KOPT-K1 (cell line): ENCODE measurements around the gene AP2M1.

ENCODE experiments used
- H3K27ac ChIP-seq: fragments of 200-600 bp; sonication (generic); 2 replicates; pipeline ENCODE4 v1.5.1; 2016; ENCODE audit warnings: antibody characterized with exemption, mild to moderate bottlenecking, low read depth, low read length; ENCODE audit not compliant: poor library complexity, severe bottlenecking
- H3K36me3 ChIP-seq: fragments of 200-600 bp; sonication (generic); 2 replicates; pipeline ENCODE4 v1.5.1; 2017; ENCODE audit warnings: antibody characterized with exemption, mild to moderate bottlenecking, low read length, moderate library complexity; ENCODE audit not compliant: insufficient read depth
- H3K9me3 ChIP-seq: fragments of 200-600 bp; sonication (generic); 2 replicates; pipeline ENCODE4 v1.5.1; 2017; ENCODE audit warnings: antibody characterized with exemption, low read length, mild to moderate bottlenecking; ENCODE audit not compliant: insufficient read depth, poor library complexity, severe bottlenecking

Gene AP2M1

DNA sequence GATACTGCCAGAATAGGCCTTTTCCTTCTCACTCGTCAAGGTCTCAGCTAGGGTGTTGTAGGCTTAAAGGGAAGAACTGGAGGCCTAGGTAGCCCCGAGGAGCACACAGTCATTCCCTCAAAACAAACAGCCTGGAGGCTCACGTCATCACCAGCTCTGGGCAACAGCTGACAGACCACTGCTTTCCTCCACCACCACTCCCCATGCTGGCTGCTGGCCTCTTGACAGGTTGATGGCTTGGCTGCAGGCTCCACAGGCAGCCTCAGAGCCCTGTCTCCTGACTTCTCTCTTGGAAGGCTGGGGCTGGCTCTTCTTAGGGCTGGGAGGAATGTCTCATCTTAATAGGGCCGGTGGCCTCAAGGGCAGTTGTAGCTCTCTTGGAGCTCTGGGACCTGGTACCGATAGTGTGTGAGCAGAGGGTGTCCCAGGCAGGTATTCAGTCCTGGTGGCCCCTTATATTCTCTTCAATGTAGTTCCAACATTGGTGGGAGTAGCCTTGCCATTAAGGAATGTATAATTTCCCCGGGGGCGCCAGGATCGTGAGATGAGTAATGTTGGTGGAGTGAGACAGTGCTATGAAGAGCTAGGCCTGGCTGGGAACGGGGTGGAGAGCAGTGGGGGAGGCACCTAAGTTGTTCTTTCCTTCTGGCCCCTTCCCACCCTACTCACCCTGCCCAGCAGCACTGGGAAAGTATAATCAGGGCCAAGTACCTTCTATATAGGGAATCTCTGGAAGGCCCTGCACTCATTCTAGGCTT lies 6.1 kb upstream of the AP2M1 start:
- H3K36me3 ChIP-seq: peaks cover 93% of the 10 kb centered on the region
- no peaks in the 10 kb centered on the region for H3K9me3 ChIP-seq
- H3K27ac ChIP-seq: no peak overlapping the region

DNA sequence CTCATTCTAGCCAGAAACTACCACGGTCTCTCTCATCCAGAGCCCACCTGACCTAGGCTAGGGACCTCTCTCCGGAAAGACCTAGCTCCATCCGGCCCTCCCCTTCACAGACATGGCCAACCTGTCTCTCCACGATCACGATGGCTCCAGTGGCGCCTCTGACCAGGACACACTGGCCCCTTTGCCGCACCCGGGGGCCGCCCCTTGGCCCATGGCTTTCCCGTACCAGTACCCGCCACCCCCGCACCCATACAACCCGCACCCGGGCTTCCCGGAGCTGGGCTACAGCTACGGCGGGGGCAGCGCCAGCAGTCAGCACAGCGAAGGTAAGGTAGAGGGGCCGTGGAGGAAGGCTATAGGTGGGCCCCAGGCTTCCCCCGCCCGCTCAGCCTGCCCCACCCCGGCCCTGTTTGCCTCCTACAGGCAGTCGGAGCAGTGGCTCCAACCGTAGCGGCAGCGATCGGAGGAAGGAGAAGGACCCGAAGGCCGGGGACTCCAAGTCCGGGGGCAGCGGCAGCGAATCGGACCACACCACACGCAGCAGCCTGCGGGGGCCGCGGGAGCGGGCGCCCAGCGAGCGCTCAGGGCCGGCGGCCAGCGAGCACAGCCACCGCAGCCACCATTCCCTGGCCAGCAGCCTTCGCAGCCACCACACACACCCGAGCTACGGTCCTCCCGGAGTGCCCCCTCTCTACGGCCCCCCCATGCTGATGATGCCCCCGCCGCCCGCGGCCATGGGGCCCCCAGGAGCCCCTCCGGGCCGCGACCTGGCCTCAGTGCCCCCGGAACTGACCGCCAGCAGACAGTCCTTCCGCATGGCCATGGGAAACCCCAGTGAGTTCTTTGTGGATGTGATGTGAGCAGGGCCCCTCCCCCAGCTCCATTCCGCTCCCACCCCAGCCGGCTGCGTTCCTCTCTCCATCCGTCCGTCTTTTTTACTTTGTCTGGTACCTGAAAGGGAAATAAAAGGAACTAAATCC lies 4.5 kb upstream of the AP2M1 start:
- Histone ChIP-seq H3K36me3 (peaks cover 76% of the 10 kb centered on the region), H3K27ac (no peak overlapping the region), H3K9me3 (no peaks in the 10 kb centered on the region)

DNA sequence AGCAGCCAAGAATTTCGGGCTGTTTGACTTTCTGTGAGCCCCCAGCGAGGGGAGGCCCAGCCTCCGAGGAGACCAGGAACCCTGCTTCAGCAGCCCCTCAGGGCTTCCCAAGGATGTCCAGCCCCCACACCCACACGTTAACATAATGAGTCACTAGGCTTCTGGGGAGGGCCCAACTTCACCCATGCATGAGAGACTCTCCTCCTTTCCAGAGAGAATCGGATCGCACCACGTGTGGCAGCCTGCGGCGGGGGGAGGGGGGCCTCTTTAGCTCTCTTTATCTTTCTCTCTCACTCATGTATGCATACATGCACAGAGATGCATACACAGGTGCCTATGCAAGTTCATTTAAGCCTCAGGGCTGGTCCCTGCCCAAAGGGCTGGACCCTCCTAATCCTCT lies 3.1 kb upstream of the AP2M1 start:
- H3K36me3 ChIP-seq: peaks cover 63% of the 10 kb centered on the region
- H3K27ac ChIP-seq: no peak overlapping the region

GRCh38 chr3:184172681-184173373 lies 1.8 kb upstream of the AP2M1 start:
- no peak overlapping the region for H3K27ac ChIP-seq
- peaks cover 63% of the 10 kb centered on the region for H3K36me3 ChIP-seq
- H3K9me3 ChIP-seq: no peaks in the 10 kb centered on the region

More for the DNA sequence above, 3.1 kb upstream of the AP2M1 start:
- H3K9me3 ChIP-seq: no peaks in the 10 kb centered on the region

- H3K27ac ChIP-seq: no peak overlapping the region
- no peaks in the 10 kb centered on the region for H3K9me3 ChIP-seq
- H3K36me3 ChIP-seq: peaks cover 63% of the 10 kb centered on the region
These were observed 1.3 kb upstream of the AP2M1 start for GRCh38 chr3:184173374-184173722.

- Histone ChIP-seq H3K9me3 (no peaks in the 10 kb centered on the region), H3K27ac (peak overlapping the region; percentile 6), H3K36me3 (peaks cover 63% of the 10 kb centered on the region)
These were observed 390 bp upstream of the AP2M1 start for GRCh38 chr3:184174284-184174645.

DNA sequence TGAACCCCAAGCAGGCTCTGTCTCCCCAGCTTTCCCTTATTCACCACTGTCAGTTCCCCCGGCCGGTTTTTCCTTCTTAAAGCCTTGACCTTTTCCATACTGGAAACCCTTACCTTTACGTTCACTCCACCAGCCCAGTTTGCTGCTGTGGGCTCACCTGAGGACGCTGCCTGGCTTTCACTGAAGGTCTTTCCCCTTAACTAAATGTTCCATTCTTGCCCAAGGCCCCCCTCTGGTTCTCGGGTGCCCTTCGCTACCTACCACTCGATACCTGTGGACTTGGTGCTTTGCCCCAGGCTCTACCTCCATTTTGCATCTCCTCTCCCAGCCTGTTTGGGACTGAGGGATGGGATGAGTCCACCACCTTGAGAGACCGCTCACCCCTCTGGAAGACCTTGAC lies 851 bp downstream of the AP2M1 start:
- peak overlapping the region; percentile 73 for H3K27ac ChIP-seq
- H3K9me3 ChIP-seq: no peaks in the 10 kb centered on the region
- peaks cover 63% of the 10 kb centered on the region for H3K36me3 ChIP-seq

GRCh38 chr3:184175981-184176376 lies 1.3 kb downstream of the AP2M1 start:
- Histone ChIP-seq H3K27ac (peak overlapping the region; percentile 73), H3K9me3 (no peaks in the 10 kb centered on the region), H3K36me3 (peaks cover 63% of the 10 kb centered on the region)

DNA sequence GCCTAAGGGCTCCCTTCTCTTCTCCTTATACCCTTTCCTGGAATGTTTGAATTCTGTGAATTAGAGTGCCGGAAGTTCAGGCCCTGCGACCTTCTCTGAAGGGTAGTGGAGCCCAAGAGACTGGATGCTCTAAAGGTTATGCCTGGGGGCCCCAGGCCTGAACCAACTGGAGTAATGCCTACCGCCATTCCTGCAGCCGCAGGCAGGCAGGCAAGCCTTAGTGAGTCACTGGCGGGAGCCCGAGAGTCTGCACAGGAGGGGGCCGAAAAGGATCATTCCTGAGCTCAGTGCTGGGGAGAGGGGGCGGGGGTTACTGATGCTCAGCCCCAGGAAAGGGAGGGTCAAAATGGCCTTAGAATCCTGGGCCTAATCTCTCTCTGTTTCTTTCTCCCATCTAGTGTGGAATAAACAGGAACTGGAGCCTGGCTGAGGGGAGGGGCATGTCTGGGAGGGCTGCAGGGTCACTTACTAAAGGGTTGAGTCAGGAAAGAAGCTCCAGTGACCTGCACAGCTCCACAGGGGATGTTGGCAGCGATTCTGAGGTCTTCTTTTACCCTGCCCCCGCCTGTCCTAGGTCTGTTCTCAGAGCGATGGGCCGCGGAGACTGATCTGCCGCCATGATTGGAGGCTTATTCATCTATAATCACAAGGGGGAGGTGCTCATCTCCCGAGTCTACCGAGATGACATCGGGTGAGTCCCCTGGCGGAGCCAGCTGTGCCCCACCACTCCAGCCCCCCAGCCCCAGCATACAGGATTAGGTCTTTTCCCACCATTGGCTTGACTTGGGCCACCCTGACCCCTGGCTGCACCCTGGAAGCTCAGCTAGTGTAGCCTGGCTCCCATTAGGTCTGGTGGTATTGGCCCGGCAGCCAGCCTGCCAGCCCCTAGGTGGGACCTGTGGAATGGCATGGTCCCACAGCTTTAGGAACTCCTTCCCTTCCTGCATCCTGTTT lies 2.0 kb downstream of the AP2M1 start:
- H3K36me3 ChIP-seq: peaks cover 63% of the 10 kb centered on the region
- H3K27ac ChIP-seq: no peak overlapping the region
- H3K9me3 ChIP-seq: no peaks in the 10 kb centered on the region

- Histone ChIP-seq H3K36me3 (peaks cover 63% of the 10 kb centered on the region), H3K27ac (no peak overlapping the region), H3K9me3 (no peaks in the 10 kb centered on the region)
These were observed 2.7 kb downstream of the AP2M1 start for GRCh38 chr3:184177331-184177731.

- H3K27ac ChIP-seq: no peak overlapping the region
- no peaks in the 10 kb centered on the region for H3K9me3 ChIP-seq
- peaks cover 63% of the 10 kb centered on the region for H3K36me3 ChIP-seq
These were observed 3.2 kb downstream of the AP2M1 start for GRCh38 chr3:184177767-184178306.

GRCh38 chr3:184178521-184179138 lies 4.0 kb downstream of the AP2M1 start:
- H3K36me3 ChIP-seq: peaks cover 71% of the 10 kb centered on the region
- no peak overlapping the region for H3K27ac ChIP-seq
- H3K9me3 ChIP-seq: no peaks in the 10 kb centered on the region

DNA sequence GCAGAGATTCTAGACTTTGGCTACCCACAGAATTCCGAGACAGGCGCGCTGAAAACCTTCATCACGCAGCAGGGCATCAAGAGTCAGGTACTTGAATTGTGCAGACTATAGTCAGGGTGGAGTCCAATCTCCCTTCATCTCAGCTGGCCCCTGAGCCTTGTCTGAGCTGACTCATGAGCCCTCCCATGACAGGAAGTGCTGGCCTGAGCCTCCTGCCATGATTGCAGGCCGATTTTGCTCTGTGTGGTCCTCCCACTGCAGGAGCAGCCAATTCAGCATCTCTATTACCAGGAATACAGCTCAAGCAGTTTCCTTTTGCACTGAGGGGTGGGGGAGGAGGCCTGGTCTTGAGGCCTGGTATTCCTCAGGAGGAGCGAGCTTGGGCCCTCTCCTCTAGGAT lies 5.5 kb downstream of the AP2M1 start:
- H3K36me3 ChIP-seq: peaks cover 81% of the 10 kb centered on the region
- H3K9me3 ChIP-seq: no peaks in the 10 kb centered on the region
- H3K27ac ChIP-seq: no peak overlapping the region

- Histone ChIP-seq H3K36me3 (peaks cover 80% of the 10 kb centered on the region), H3K27ac (no peak overlapping the region), H3K9me3 (no peaks in the 10 kb centered on the region)
These were observed 6.9 kb downstream of the AP2M1 start for GRCh38 chr3:184181596-184181995.
